Posterior vena cava (tissue), 2 donors: Measurements from ENCODE around the gene ALDH6A1. TPM values are rescaled to one million over a fixed set of nuclear protein-coding genes. Genes with fewer than 3 reads are reported as not detected.

Experiments used
- total RNA-seq, 2 donors: library from RNA; stranded (reverse); fragmentation: NEBNext Ultra II Directional; extraction: Animal tissue kit (Norgen Biotek cat#: 25700); gene quantifications; one replicate each; pipeline ENCODE4 v1.2.1, GENCODE V29; 2021
- donor health status: DM: yes; HTN: yes; CAD: no.
- donor health status: DM: yes; HTN: yes; CAD: no.

ALDH6A1 gene
- total RNA-seq, 2 donors from 2014 or later = 11.9 to 23.2 TPM

Other genes with a start within 250 kb of the ALDH6A1 start
- gene PTGR2, start 232.6 kb downstream of the ALDH6A1 start, total RNA-seq = 1 to 10 TPM; 5.6 to 9.2 TPM
- gene ZNF410, start 197.6 kb downstream of the ALDH6A1 start, total RNA-seq = 10 to 100 TPM; 38.6 to 39.2 TPM
- 1 to 10 TPM; 4.5 to 4.9 TPM for gene FAM161B, start 134.4 kb downstream of the ALDH6A1 start, total RNA-seq
- gene COQ6, start 134.2 kb downstream of the ALDH6A1 start, total RNA-seq = 10 to 100 TPM; 13.8 to 14.7 TPM
- gene ENTPD5, start 65.2 kb downstream of the ALDH6A1 start, total RNA-seq = 10 to 100 TPM; 10.6 to 12.2 TPM
- gene BBOF1, start 65.1 kb downstream of the ALDH6A1 start, total RNA-seq = 1 to 10 TPM; 6.8 to 7.2 TPM
- 1 to 10 TPM; 6.6 to 9.4 TPM for gene LIN52, start 503 bp upstream of the ALDH6A1 start, total RNA-seq
- not detected for gene VSX2, start 155.0 kb upstream of the ALDH6A1 start, total RNA-seq
- gene ABCD4, start 218.5 kb upstream of the ALDH6A1 start, total RNA-seq = 10 to 100 TPM; 29.4 to 35.6 TPM